Measurements from ENCODE around the gene SDCCAG8.
"Not testable (repeated sequence)": the region's sequence is repeated elsewhere in the genome, so short reads cannot be mapped to it uniquely, and the experiment has no call there.

SDCCAG8 gene

GRCh38 chr1:243325305-243325890 is 69.6 kb downstream of the SDCCAG8 start:
- H2AFZ ChIP-seq (ENCODE audit: low read depth), result no peak overlapping the region
- no peaks in the 10 kb centered on the region for H3K79me2 ChIP-seq (ENCODE audit: insufficient read depth, low read depth)
- H3K4me2 ChIP-seq, result no peak overlapping the region
- no peaks in the 10 kb centered on the region for H3K36me3 ChIP-seq (ENCODE audit: insufficient read depth)
- H3K9ac ChIP-seq, result no peak overlapping the region
- H4K20me1 ChIP-seq (ENCODE audit: insufficient read depth), result no peaks in the 10 kb centered on the region
- no peaks in the 10 kb centered on the region for H3K4me1 ChIP-seq (ENCODE audit: low read depth, poor library complexity, severe bottlenecking)
- peak; percentile 90 for TF ChIP-seq CTCF (conservative IDR thresholded peaks at IDR 0.05; ENCODE audit: low read depth, low read length)
- no peak overlapping the region for H3K4me3 ChIP-seq (IDR thresholded peaks at IDR 0.05; ENCODE audit: insufficient read depth, low read depth, low read length)
- H3K27me3 ChIP-seq (ENCODE audit: insufficient read depth, low read depth), result no peaks in the 10 kb centered on the region
- H3K27ac ChIP-seq, result no peak overlapping the region

GRCh38 chr1:243332440-243332839 is 76.6 kb downstream of the SDCCAG8 start:
- H3K27me3 ChIP-seq (ENCODE audit: insufficient read depth, low read depth), result no peaks in the 10 kb centered on the region
- TF ChIP-seq CTCF (conservative IDR thresholded peaks at IDR 0.05; ENCODE audit: low read depth, low read length), result no peak
- no peak overlapping the region for H3K9ac ChIP-seq
- H3K27ac ChIP-seq, result no peak overlapping the region
- no peak overlapping the region for H2AFZ ChIP-seq (ENCODE audit: low read depth)
- H3K4me1 ChIP-seq (ENCODE audit: low read depth, poor library complexity, severe bottlenecking), result no peaks in the 10 kb centered on the region
- H3K36me3 ChIP-seq (ENCODE audit: insufficient read depth), result no peaks in the 10 kb centered on the region
- no peak overlapping the region for H3K4me2 ChIP-seq
- H4K20me1 ChIP-seq (ENCODE audit: insufficient read depth), result no peaks in the 10 kb centered on the region
- H3K79me2 ChIP-seq (ENCODE audit: insufficient read depth, low read depth), result no peaks in the 10 kb centered on the region
- H3K4me3 ChIP-seq (IDR thresholded peaks at IDR 0.05; ENCODE audit: insufficient read depth, low read depth, low read length), result no peak overlapping the region

GRCh38 chr1:243335292-243335691 is 79.5 kb downstream of the SDCCAG8 start:
- H3K27me3 ChIP-seq (ENCODE audit: insufficient read depth, low read depth), result no peaks in the 10 kb centered on the region
- no peak overlapping the region for H3K27ac ChIP-seq
- no peak overlapping the region for H2AFZ ChIP-seq (ENCODE audit: low read depth)
- no peaks in the 10 kb centered on the region for H3K36me3 ChIP-seq (ENCODE audit: insufficient read depth)
- H3K79me2 ChIP-seq (ENCODE audit: insufficient read depth, low read depth), result no peaks in the 10 kb centered on the region
- H3K4me3 ChIP-seq (IDR thresholded peaks at IDR 0.05; ENCODE audit: insufficient read depth, low read depth, low read length), result no peak overlapping the region
- no peak for TF ChIP-seq CTCF (conservative IDR thresholded peaks at IDR 0.05; ENCODE audit: low read depth, low read length)
- no peaks in the 10 kb centered on the region for H3K4me1 ChIP-seq (ENCODE audit: low read depth, poor library complexity, severe bottlenecking)
- H3K9ac ChIP-seq, result no peak overlapping the region
- no peaks in the 10 kb centered on the region for H4K20me1 ChIP-seq (ENCODE audit: insufficient read depth)
- H3K4me2 ChIP-seq, result no peak overlapping the region

- Histone ChIP-seq H3K36me3 (ENCODE audit: insufficient read depth) (no peaks in the 10 kb centered on the region), H4K20me1 (ENCODE audit: insufficient read depth) (no peaks in the 10 kb centered on the region), H3K4me2 (no peak overlapping the region), H3K79me2 (ENCODE audit: insufficient read depth, low read depth) (no peaks in the 10 kb centered on the region), H3K9ac (no peak overlapping the region), H3K4me1 (ENCODE audit: low read depth, poor library complexity, severe bottlenecking) (no peaks in the 10 kb centered on the region), H2AFZ (ENCODE audit: low read depth) (no peak overlapping the region), H3K27me3 (ENCODE audit: insufficient read depth, low read depth) (no peaks in the 10 kb centered on the region), H3K4me3 (IDR thresholded peaks at IDR 0.05; ENCODE audit: insufficient read depth, low read depth, low read length) (no peak overlapping the region), H3K27ac (no peak overlapping the region)
- TF ChIP-seq CTCF (conservative IDR thresholded peaks at IDR 0.05; ENCODE audit: low read depth, low read length), result no peak
Observed at GRCh38 chr1:243336163-243336562, 80.3 kb downstream of the SDCCAG8 start.

- H3K4me1 ChIP-seq (ENCODE audit: low read depth, poor library complexity, severe bottlenecking); H3K27me3 ChIP-seq (ENCODE audit: insufficient read depth, low read depth); H3K9ac ChIP-seq; H4K20me1 ChIP-seq (ENCODE audit: insufficient read depth); H3K4me3 ChIP-seq (IDR thresholded peaks at IDR 0.05; ENCODE audit: insufficient read depth, low read depth, low read length); H3K27ac ChIP-seq; H3K36me3 ChIP-seq (ENCODE audit: insufficient read depth); H2AFZ ChIP-seq (ENCODE audit: low read depth); H3K79me2 ChIP-seq (ENCODE audit: insufficient read depth, low read depth); H3K4me2 ChIP-seq: not testable (repeated sequence)
Observed at GRCh38 chr1:243338848-243339247, 83.0 kb downstream of the SDCCAG8 start.

Measured in KMS-11 (cell line).